Measurements from ENCODE around the gene C2orf72.

DNA sequence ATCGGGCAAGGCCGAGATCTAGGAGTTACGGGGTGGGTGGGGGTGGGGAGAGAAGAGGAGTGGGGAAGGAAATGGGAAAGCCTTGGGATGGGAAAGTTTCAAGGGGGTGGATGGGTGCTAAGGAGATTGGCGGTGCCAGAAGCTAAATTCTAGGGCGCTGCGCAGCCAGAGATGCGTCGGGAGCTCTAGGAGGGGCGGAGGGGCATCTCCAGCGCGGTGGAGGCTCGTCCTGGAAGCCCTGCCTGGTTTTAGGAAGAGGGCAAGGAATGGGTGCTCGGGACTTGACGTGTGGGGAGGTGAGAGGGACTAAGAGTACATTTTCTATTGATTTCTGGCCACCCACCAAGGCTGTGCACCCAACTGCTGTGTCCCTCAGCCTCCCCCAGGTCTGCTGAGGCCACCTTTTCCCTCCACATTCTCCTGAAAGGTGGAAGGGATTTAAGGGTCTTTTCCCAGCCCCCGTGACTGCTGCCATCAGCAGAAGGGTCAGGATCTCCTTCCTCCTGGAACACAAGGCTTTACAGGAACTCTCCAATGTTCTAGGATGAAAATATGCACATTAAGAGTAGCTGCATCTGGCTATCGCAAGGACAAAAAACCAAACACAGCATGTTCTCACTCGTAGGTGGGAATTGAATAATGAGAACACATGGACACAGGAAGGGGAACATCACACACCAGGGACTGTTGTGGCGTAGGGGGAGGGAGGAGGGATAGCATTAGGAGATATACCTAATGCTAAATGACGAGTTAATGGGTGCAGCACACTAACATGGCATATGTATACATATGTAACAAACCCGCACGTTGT lies 1.4 kb downstream of the C2orf72 start:
- TF ChIP-seq CTCF (IDR thresholded peaks at IDR 0.05) (no peak), EP300 (IDR thresholded peaks at IDR 0.05) (no peak), POLR2A (IDR thresholded peaks at IDR 0.05) (no peak), POLR2AphosphoS5 (IDR thresholded peaks at IDR 0.05) (no peak)

Data from sigmoid colon (tissue), 4 donors.